Mucosa of stomach (tissue), 1 donor: ENCODE data around the gene ZNF350.

Experiments used
- H3K27me3 ChIP-seq: one replicate; pipeline ENCODE4 v1.7.0; 2013; ENCODE audit warnings: mild to moderate bottlenecking, low read length; ENCODE audit not compliant: control insufficient read depth, insufficient read depth
- H3K36me3 ChIP-seq: one replicate; pipeline ENCODE4 v1.7.0; 2013; ENCODE audit warnings: low read length; ENCODE audit not compliant: control insufficient read depth, insufficient read depth
- H3K4me1 ChIP-seq: one replicate; pipeline ENCODE4 v1.7.0; 2013; ENCODE audit warnings: mild to moderate bottlenecking, low read length; ENCODE audit not compliant: control insufficient read depth, insufficient read depth
- H3K4me3 ChIP-seq: one replicate; pipeline ENCODE4 v1.7.0; 2013; ENCODE audit warnings: low read length
- H3K9ac ChIP-seq: one replicate; pipeline ENCODE4 v1.7.0; 2013; ENCODE audit warnings: mild to moderate bottlenecking, low read length, moderate library complexity
- H3K9me3 ChIP-seq: one replicate; pipeline ENCODE4 v1.7.0; 2013; ENCODE audit warnings: mild to moderate bottlenecking, low read length, moderate library complexity; ENCODE audit not compliant: control insufficient read depth
- donor health status: Pancreatic carcinoma.

ZNF350 gene

DNA sequence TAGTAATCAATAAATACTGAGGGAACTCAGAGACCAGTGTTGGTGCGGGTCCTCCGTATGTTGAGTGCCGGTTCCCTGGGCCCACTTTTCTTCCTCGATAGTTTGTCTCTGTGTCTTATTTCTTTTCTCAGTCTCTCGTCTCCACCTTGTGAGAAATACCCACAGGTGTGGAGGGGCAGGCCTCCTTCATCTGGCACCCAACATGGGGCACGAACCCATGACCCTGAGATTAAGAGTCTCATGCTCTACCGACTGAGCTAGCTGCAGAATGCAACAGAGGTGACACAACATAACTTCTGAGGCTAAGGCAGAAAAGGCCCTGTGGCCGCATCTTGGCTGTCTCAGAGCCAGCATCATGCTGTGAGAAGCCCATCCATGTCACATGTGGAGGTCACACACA, 64.7 kb downstream of the ZNF350 start:
- no peaks in the 10 kb centered on the region for H3K36me3 ChIP-seq
- no peaks in the 10 kb centered on the region for H3K4me1 ChIP-seq
- no peaks in the 10 kb centered on the region for H3K27me3 ChIP-seq
- no peak overlapping the region for H3K9ac ChIP-seq
- H3K9me3 ChIP-seq: peaks cover 11% of the 10 kb centered on the region
- H3K4me3 ChIP-seq: no peak overlapping the region

- Histone ChIP-seq H3K4me1 (no peaks in the 10 kb centered on the region), H3K4me3 (no peak overlapping the region), H3K27me3 (no peaks in the 10 kb centered on the region), H3K9me3 (peaks cover 18% of the 10 kb centered on the region), H3K36me3 (no peaks in the 10 kb centered on the region), H3K9ac (no peak overlapping the region)
These were observed 67.0 kb downstream of the ZNF350 start for GRCh38 chr19:51919606-51920005.

DNA sequence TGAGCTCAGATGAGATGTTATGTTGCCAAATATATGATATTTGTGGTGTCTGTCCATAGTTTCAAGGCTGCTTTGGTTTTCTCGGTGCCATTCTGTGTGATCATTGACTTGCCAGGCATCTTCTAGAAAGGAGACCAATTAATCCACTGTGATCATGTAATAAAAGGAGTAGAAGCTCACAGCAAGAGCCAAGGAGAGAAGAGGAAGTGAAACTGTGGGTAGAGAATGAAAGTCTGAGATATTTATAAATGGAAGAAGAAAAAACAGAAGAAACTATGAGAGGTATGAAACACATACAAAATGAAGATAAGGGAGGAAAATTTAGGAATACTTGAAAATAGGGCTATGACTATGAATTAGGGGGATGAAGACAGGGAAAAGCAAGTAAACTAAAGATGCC, 70.5 kb downstream of the ZNF350 start:
- no peak overlapping the region for H3K4me3 ChIP-seq
- no peaks in the 10 kb centered on the region for H3K4me1 ChIP-seq
- H3K9me3 ChIP-seq: peaks cover 11% of the 10 kb centered on the region

DNA sequence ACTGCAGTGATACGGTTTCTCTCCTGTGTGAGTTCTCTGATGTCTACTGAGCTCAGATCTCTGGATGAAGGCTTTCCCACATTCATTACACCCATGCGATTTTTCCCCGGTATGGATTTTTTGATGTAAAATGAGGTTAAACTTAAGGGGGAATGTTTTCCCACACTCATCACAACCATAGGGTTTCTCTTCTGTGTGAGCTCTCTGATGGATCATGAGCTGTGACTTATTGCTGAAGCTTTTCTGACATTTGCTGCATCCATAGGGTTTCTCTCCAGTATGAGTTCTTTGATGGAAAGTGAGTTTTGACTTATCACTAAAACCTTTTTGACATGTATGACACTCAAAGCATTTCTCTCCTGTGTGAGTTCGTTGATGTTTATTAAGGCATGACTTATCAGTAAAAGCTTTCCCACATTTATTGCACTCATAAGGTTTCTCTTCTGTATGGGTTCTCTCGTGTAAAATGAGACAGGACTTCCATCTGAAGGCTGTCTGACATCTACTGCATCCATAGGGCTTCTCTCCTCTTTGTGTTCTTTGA, 71.2 kb downstream of the ZNF350 start:
- Histone ChIP-seq H3K27me3 (no peaks in the 10 kb centered on the region), H3K9me3 (peaks cover 11% of the 10 kb centered on the region), H3K36me3 (no peaks in the 10 kb centered on the region), H3K4me3 (no peak overlapping the region), H3K9ac (no peak overlapping the region), H3K4me1 (no peaks in the 10 kb centered on the region)

More for the DNA sequence above, 70.5 kb downstream of the ZNF350 start:
- Histone ChIP-seq H3K27me3 (no peaks in the 10 kb centered on the region), H3K36me3 (no peaks in the 10 kb centered on the region), H3K9ac (no peak overlapping the region)
